OCI-LY3 (cell line): ENCODE results near the gene OR1I1.

Source experiments
- H2AFZ ChIP-seq: fragments of 200-600, 300-600 bp; shearing (Covaris generic); 2 replicates; pipeline ENCODE4 v1.6.0; 2014; ENCODE audit warnings: antibody characterized with exemption, low read depth, low read length
- H3K27ac ChIP-seq: fragments of 200-600, 300-600 bp; sonication (generic); 2 replicates; pipeline ENCODE4 v1.5.1; 2014; ENCODE audit warnings: mild to moderate bottlenecking, low read length, moderate library complexity, mixed read lengths
- H3K27me3 ChIP-seq: fragments of 200-600, 300-600 bp; sonication (generic); 2 replicates; pipeline ENCODE4 v1.6.1; 2014; ENCODE audit warnings: low read depth, low read length, mixed read lengths
- H3K36me3 ChIP-seq: fragments of 200-600, 300-600 bp; sonication (generic); replicated peaks from 2 replicates; pipeline ENCODE3; 2014; ENCODE audit warnings: low read depth, low read length, mixed read lengths
- H3K4me1 ChIP-seq: fragments of 300-600, 200-600 bp; sonication (generic); 2 replicates; pipeline ENCODE4 v1.6.1; 2014; ENCODE audit warnings: low read length, mixed read lengths
- H3K4me2 ChIP-seq: fragments of 200-600, 300-600 bp; sonication (generic); 2 replicates; pipeline ENCODE4 v1.6.1; 2014; ENCODE audit warnings: low read length, mixed read lengths
- H3K4me3 ChIP-seq: fragments of 300-600, 200-600 bp; sonication (generic); 2 replicates; pipeline ENCODE4 v1.5.1; 2014; ENCODE audit warnings: antibody characterized with exemption, mild to moderate bottlenecking, low read length, moderate library complexity
- H3K79me2 ChIP-seq: fragments of 300-600, 200-600 bp; shearing (Covaris generic); 2 replicates; pipeline ENCODE4 v1.6.1; 2014; ENCODE audit warnings: mild to moderate bottlenecking, low read length, mixed read lengths
- H3K9ac ChIP-seq: fragments of 300-600, 200-600 bp; shearing (Covaris generic); 2 replicates; pipeline ENCODE4 v1.6.0; 2014; ENCODE audit warnings: mild to moderate bottlenecking, low read length, moderate library complexity
- H3K9me3 ChIP-seq: fragments of 200-600, 300-600 bp; shearing (Covaris generic); 2 replicates; pipeline ENCODE4 v1.6.1; 2014; ENCODE audit warnings: low read length, mixed read lengths; ENCODE audit not compliant: insufficient read depth
- H4K20me1 ChIP-seq: fragments of 200-600, 300-600 bp; sonication (generic); 2 replicates; pipeline ENCODE4 v1.6.1; 2016; ENCODE audit warnings: low read length, mixed read lengths; ENCODE audit not compliant: insufficient read depth
- CTCF ChIP-seq: fragments of 200-600, 300-600 bp; sonication (generic); IDR thresholded peaks from 2 replicates; pipeline ENCODE4 v1.5.1; 2014; ENCODE audit warnings: antibody characterized with exemption, low read length, low read depth
- EZH2phosphoT487 ChIP-seq: fragments of 200-600 bp; shearing (Covaris generic); IDR thresholded peaks from 2 replicates; pipeline ENCODE4 v1.6.1; 2018; ENCODE audit warnings: antibody characterized with exemption, mixed run types, low read depth

The OR1I1 gene

GRCh38 chr19:15136234-15136954 is 54.4 kb downstream of the OR1I1 start:
- Histone ChIP-seq H3K4me2 (no peak overlapping the region), H3K27ac (no peak overlapping the region), H3K36me3 (no peaks in the 10 kb centered on the region), H3K4me3 (no peak overlapping the region), H2AFZ (no peak overlapping the region), H3K27me3 (peaks cover 13% of the 10 kb centered on the region; the same call in 1 of the 2 replicates), H3K9ac (no peak overlapping the region), H4K20me1 (no peaks in the 10 kb centered on the region), H3K4me1 (no peaks in the 10 kb centered on the region), H3K79me2 (no peaks in the 10 kb centered on the region), H3K9me3 (peaks cover 9% of the 10 kb centered on the region; the same call in 1 of the 2 replicates)
- TF ChIP-seq EZH2phosphoT487 (no peak), CTCF (no peak)

GRCh38 chr19:15137777-15138176 is 55.8 kb downstream of the OR1I1 start:
- H3K4me1 ChIP-seq, result no peaks in the 10 kb centered on the region
- H3K27ac ChIP-seq, result no peak overlapping the region
- H3K36me3 ChIP-seq, result no peaks in the 10 kb centered on the region
- H3K4me2 ChIP-seq, result no peak overlapping the region
- H3K4me3 ChIP-seq, result no peak overlapping the region
- H3K79me2 ChIP-seq, result no peaks in the 10 kb centered on the region
- H3K9me3 ChIP-seq, result peaks cover 9% of the 10 kb centered on the region; the same call in 1 of the 2 replicates
- H2AFZ ChIP-seq, result no peak overlapping the region
- H3K27me3 ChIP-seq, result peaks cover 13% of the 10 kb centered on the region; the same call in 1 of the 2 replicates
- no peak overlapping the region for H3K9ac ChIP-seq
- no peaks in the 10 kb centered on the region for H4K20me1 ChIP-seq
- TF ChIP-seq CTCF (no peak), EZH2phosphoT487 (no peak)

GRCh38 chr19:15138427-15138826 is 56.4 kb downstream of the OR1I1 start:
- H3K4me3 ChIP-seq, result no peak overlapping the region
- peaks cover 9% of the 10 kb centered on the region; the same call in 1 of the 2 replicates for H3K9me3 ChIP-seq
- H3K27me3 ChIP-seq, result peaks cover 13% of the 10 kb centered on the region; the same call in 1 of the 2 replicates
- no peak overlapping the region for H3K27ac ChIP-seq
- no peak overlapping the region for H3K4me2 ChIP-seq
- no peaks in the 10 kb centered on the region for H3K4me1 ChIP-seq
- no peaks in the 10 kb centered on the region for H3K36me3 ChIP-seq
- H3K9ac ChIP-seq, result no peak overlapping the region
- TF ChIP-seq CTCF, result no peak
- no peak for TF ChIP-seq EZH2phosphoT487
- no peak overlapping the region for H2AFZ ChIP-seq
- no peaks in the 10 kb centered on the region for H4K20me1 ChIP-seq
- no peaks in the 10 kb centered on the region for H3K79me2 ChIP-seq

- no peaks in the 10 kb centered on the region for H4K20me1 ChIP-seq
- H3K9ac ChIP-seq, result no peak overlapping the region
- no peak overlapping the region for H3K4me2 ChIP-seq
- peaks cover 9% of the 10 kb centered on the region; the same call in 1 of the 2 replicates for H3K9me3 ChIP-seq
- H3K4me1 ChIP-seq, result no peaks in the 10 kb centered on the region
- TF ChIP-seq EZH2phosphoT487, result no peak
- no peak for TF ChIP-seq CTCF
- H2AFZ ChIP-seq, result no peak overlapping the region
- H3K27me3 ChIP-seq, result peaks cover 19% of the 10 kb centered on the region; the same call in 1 of the 2 replicates
- no peak overlapping the region for H3K4me3 ChIP-seq
- H3K79me2 ChIP-seq, result no peaks in the 10 kb centered on the region
- no peaks in the 10 kb centered on the region for H3K36me3 ChIP-seq
- no peak overlapping the region for H3K27ac ChIP-seq
Measured at GRCh38 chr19:15141143-15141542, 59.1 kb downstream of the OR1I1 start.
